GM19328 (cell line): ENCODE data around the gene NTRK3.
"Not testable (repeated sequence)": the region's sequence is repeated elsewhere in the genome, so short reads cannot be mapped to it uniquely, and the experiment has no call there.

Experiments
- ATAC-seq: cut with Tn5 transposase; IDR thresholded peaks from one replicate; pipeline ENCODE4 v1.9.1; 2021; ENCODE audit warnings: mild to moderate bottlenecking, moderate library complexity; ENCODE audit not compliant: unreplicated experiment

The NTRK3 gene

DNA sequence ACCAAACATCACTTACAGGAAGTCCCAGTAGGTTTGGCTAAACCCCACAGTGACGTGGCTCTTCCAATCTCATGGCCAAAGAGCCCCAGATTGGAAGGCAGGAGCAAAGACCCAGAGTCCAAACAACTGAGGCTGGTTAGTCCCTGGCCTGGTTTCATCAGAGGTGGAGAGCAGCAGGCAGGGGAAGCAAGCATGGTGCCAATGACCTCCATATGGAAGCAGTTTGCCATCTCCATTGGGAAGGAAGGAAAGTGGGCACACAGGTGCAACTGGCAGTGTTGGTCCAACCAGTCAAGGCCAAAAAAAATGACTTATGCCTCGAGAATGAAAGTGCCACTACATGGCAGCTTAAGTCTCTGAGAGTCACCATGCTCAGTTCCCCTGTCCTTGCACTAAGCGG, 175.9 kb downstream of the NTRK3 start:
- ATAC-seq = no peak

DNA sequence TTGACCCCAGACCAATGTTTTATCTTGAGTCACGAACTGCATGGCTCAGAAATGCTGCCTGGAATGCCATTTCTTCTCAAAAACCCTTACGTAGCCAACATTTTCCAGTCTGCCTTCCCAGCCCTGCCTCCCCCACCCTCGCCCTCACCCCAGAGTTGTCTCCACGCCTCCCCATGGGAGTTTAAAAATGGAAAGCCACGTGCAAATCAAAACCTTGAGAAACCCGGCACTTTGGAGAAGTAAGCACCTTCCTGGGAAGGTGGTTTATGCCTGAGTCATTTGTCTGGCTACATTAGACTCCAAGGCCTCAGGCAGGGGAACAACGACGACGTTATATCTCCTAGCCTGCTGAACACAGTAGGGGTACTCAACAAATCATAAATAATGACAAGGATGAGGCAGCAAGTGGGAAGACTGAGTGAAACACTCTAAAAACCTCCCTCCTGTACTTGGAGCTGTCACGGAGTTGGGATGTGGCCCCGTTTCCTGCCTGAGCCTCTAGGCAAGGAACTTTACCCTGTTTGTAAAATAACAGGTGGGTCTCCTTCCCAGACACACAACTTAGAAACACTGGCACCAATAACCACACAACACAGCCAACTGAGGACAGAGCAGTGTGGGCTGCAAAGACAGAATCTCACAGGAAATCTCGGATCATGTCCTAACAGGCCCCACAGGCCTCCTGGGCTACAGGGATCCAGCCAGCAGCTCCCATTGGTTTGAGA, 179.1 kb downstream of the NTRK3 start:
- ATAC-seq = no peak

DNA sequence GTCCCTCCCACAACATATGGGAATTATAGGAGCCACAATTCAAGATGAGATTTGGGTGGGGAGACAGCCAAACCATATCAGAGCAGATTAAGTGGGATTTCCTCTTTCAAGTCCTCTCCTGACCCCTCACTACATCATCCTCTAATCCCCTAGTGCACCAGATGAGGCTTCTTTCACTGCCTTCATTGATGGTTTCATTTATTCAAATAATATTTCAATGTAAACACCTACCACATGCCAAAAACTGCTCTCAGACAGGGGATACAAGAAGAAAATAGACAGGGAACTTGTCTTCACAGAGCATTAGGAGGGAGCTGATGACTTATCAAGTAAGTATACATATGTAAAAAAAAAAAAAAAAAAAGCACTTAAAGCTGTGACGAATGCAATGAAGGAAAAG, 180.2 kb downstream of the NTRK3 start:
- no peak for ATAC-seq

DNA sequence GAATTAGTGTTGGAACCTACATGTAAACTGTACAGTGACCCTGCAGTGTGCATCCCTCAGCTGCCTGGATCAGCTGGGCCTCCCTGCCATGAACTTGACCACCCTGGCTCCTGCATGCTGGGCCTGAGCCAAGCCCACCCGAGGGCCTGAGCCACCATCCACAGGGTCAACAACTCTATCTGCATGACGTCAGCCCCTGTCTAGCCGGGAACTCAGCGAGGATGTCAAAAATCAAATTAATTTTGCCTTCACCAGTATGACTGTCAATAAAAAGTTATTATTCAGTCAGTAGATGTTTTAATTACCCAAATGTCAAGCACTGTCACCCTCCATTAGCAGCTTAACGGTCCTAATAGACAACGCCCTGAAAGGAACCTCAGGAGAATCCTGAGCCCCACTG, 181.4 kb downstream of the NTRK3 start:
- no peak for ATAC-seq

DNA sequence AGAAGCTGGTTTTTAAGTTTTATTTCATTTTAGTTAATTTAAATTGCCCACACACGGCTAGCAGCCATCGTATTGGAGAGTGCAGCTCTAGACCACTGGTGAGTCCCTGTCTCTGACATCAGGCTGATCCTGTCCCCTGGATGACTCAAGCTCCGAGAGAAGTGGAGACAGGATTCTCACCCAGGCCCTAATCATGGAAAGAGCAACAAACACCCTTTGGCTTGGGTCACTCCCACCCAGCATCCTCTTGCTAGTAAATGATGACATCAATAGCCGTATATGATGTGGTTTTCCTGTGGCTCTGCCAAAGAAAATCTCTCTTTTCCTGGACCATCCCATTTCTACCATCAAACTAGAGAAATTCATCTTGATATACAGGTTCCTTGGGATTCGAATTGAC, 182.2 kb downstream of the NTRK3 start:
- ATAC-seq = no peak

DNA sequence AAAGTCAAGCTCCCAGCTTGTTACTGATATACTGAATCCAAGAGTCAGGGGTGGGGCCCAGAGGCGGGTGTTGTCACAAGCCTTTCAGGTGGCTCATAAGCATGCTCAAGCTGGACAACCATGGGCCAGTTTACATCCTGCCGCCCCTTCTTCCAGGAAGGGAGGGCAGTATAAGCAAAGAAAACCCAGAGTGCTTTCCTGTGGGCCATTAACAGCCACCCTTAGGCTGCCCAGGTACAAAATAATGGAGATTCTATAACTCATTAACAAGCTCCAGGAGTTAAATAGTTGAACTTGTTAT, 183.2 kb downstream of the NTRK3 start:
- ATAC-seq = no peak

DNA sequence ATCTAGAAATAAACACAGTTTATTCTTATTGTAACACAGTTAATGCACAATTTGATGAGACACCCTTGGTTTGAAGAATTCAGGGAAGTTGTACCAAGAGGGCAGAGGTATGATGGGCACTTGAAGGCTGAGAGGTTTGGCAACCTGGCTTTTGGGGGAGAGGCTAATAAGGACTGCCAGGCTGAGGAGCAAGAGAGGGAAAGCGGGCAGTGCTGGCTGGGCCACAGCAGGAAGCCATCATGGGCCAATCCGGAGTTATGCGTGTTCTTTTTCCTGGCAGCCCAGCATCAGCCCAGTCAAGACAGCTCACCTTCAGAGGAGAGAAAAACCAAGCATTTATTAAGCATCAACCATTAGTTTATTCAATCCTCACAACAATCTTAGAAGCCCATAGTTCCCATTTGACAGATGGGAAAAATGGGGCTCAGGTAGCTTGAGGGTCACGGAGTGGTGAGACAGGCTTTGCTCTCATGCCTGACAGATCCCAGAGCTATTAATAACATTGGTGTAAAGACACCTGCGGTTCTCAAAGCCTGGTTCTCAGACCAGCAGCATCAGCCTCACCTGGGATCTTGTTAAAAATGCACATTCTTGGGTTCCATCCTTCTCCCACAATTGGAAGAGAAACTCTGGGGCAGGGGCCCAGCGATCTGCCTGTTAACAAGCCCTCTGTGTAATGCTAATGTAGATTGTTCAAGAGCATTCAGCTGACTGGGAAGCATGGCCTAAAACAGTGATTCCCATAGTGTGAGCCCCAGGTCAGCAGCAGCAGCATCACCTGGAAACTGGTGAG, 183.7 kb downstream of the NTRK3 start:
- ATAC-seq = no peak

DNA sequence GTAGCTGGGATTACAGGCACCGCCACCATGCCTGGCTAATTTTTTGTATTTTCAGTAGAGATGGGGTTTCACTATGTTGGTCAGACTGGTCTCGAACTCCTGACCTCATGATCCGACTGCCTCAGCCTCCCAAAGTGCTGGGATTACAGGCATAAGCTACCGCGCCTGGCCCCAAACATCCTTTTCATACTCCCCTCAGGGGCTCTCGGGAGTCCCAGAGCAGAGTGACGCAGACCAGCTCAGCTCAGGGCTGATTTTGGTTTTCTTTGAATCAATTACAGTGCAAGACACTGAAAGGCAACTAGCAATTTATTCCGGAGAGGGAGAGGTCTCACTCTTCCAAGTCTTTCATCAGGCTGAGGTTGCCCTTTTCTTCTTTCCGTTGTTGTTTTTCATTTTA, 184.4 kb downstream of the NTRK3 start:
- ATAC-seq = not testable (repeated sequence)

DNA sequence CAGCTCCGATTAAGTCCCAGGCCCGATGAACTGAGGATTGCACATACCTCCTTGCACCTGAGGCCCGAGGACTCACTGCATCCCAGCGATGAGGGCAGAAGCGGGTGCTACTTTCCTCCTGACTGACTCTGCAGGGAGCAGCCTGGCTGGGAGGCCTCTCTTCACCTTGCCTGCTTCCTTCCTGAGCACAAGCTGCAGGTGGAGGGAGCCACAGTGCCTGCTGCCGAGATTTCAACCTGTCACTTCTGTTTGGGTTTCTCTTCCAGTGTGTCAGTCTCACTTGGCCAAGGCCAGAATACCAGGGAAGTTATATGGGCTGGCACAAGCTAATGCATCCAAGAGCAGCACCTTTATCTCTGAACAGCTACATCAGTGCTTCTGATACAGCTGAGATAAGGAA, 185.4 kb downstream of the NTRK3 start:
- no peak for ATAC-seq

DNA sequence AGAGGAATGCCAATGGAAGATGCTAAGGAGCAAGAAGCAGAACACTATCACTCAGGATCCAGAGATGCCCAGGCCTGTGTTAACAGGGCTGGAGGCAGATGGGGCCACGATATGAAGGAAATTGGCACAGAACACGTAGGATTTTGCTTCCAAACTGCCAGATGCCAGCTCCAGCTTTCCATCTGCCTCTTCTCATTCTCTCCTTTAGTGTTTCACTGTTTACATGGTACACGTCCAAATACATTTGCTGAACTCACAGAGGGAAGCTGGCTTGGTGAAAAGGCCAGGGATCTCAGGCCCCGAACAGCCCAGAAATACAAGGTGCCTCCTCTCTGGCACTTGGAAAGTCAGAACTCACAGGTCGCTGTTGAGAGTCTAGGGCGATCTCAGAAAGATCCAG, 187.0 kb downstream of the NTRK3 start:
- no peak for ATAC-seq

DNA sequence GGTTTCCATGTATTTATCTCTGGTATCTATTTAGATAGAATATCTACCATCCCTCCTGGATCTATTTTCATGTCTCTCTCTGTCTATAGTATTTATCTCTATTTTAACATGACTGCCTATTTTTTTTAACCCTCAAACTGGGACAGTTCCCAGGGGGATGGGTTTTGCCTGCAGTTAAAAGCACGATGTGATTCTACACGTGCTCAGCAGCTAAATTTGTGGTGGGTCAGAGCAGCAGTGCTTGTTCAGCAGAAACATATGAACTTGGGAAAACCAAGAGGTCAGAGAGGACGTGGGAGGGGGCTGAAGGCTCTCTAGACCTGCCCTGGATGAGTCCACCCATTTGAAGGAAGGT, 189.2 kb downstream of the NTRK3 start:
- ATAC-seq = no peak

DNA sequence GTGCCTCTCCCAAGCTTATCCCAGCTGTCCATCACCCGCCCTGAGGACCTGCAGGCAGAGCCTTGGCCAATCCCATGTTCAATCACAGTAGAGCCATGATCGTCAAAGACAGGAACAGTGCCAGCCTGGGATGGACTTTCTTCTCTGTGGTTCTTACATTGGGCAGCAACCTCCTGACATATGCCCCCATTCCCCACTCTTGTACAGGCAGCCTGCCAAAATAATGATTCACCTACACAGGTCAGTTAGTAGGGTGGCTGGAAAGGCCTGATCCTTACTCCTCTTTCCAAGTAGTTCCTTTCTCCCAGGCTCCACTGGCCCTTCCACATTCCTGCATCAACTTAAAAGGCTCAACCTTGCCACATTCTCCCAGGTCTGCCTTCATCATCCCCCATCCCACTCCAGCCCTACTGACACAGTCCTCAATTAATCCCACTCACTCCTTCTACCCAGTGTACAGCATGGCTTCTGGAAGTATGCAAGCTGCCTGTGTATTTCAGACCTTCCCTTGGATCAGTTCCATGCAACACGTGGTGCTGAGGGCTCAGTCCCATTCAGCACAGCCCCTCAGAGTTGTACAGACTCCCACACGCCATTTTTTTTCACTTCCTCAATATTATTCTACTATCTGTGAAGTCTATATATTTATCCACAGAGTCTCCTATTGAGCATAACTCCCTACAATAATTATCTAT, 189.8 kb downstream of the NTRK3 start:
- no peak for ATAC-seq

DNA sequence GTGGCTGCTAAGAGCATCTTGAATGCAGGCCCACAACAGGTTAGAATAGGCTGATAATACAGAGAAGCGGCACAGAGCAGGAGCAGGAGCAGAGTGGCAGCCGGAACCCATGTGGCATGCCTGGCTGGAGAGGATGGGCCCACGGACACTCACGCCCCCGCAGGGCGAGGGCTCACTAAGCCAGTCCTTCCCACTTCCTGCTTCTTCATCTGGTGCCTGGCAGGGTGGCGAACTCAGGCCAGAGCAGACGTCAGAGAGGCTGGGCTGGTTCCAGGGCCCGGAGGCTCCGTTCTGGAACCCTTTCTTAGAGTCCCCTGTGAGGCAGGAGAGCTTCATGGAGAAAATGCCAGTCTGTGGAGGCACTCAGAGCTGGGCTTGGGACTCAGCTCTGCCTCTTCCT, 195.1 kb downstream of the NTRK3 start:
- no peak for ATAC-seq

DNA sequence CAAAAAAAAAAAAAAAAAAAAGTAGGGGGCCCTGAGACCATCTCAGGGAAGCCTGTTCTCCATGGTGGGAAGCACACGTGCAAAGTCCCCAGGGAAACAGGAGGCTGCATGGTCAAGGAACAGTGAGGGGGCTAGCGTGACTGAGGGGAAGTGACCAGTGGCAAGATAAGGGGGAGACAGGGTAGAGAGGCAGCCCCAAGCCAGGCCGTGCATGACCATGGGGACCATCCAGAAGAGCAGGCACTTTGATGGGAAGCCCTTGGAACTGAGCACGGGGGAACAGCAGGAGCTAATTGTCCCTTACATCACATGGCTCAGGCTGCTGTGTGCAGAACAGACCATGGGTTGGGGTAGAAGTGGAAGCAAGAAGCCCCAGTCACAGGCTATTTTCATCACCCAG, 196.2 kb downstream of the NTRK3 start:
- no peak for ATAC-seq

DNA sequence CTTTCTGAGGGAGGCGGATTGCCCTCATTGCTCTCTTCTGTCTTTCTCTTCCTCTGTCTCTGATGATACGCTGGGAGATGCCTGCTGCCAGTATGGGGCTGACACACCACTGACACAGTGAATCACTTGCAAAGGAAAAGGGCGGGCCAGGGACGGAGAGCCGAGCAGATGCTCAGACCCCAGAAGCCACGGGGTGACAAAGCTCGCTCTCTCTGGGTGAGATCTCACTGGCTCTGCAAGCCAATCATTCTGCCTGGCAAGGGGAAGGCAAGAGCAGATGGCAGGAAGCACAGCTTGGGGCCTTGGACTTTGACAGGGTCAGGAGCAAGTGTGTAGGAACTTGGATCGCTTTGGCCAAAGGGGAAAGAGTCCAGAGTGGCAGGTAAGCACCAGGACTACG, 198.7 kb downstream of the NTRK3 start:
- ATAC-seq = no peak

DNA sequence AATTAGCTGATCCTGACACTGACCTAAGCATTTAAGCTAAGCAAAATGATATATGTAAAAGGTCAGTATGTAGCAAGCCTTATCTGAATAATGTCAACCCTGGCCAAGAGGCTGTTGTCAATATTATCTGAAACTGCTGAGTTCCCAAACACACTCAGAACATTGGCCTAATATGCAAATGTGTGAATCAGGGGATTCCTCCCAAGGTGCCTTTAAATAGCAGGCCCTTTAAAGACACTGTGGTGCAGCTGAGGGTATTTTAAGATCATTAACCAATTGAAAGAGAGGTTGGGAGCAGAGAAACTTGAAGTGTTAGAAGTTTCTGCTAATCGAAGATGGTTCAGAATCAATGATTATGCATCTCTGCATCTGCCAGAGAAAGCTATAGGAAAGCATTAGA, 207.0 kb downstream of the NTRK3 start:
- no peak for ATAC-seq

DNA sequence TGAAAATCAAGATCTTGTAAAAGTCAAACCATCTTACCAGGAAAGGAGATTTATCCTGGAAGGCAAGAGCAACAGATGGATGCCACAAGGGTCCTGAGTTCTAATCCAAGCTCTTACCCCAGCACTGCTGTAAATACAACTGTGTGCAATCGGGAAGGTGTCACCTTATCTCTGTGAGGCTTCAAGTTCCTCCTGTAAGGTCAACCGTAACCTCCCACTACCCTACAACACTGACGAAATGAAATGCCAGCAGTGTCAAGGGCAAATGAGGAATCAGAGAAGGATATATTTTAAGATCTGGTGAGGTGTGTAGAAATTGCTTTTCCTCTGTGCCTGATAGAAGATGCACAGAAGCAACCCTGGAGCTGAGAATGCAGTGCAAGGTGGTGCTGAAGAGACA, 207.8 kb downstream of the NTRK3 start:
- no peak for ATAC-seq

DNA sequence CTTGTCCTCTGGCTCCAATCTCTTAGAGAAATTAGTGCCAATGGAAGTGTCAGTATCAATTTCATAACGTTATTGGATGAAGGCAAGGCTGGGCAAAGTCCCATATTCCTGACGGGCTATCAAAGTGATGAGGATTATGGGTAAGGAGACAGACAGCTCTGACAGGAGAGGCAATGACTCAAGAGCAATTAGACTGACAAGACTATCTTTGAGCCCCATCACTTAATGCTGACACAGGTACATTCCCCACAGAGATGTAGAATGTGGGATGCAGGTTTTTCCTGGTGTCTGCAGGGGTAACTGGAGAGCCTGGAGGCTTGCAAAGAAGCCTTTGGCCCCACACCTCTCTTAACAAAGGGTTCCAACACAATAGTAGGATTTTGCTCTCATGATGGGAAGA, 208.3 kb downstream of the NTRK3 start:
- ATAC-seq = no peak

DNA sequence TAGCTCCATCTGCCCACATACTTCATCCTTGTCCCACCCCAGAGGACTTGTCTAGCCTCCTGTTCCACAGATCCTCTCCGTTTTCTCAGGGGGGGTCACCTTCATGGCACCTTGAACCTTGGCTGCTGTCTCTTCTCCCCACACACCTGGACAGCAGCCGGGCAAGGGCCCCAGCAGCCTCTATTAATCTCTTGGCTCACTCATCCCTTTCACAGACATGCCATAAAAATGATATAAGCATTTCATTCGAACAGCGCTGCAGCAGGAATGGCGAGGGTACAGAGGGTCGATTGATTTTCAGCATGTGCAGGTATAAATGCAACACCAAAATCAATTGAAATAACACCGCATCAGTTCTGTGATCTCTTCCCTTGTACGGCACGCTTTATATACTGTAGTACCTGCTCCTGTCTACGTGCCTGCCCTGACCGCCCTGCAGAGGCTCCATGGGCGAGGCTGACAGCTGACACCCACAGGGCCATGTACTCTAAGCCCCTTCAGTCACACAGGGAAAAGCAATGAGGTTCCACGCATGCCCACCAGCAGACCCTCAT, 209.9 kb downstream of the NTRK3 start:
- ATAC-seq = no peak

DNA sequence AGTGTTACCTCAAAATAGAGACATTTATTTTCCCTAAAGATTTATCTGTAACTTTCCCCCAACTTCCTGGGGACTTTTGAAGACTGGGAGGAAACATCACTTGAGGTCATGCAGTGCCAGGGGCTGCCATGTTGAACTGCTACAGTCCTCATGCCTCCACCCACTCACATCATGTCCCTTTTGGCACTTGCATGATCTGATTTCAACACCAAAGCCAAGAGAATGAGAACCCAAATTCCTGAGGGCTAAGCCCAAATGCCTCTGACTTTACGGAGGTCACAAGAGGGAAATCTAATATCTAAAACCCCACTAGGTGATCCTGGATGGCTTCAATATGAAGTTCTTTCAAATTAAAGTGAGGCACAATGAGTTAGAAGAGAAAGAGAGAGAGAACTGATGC, 213.1 kb downstream of the NTRK3 start:
- ATAC-seq = no peak

DNA sequence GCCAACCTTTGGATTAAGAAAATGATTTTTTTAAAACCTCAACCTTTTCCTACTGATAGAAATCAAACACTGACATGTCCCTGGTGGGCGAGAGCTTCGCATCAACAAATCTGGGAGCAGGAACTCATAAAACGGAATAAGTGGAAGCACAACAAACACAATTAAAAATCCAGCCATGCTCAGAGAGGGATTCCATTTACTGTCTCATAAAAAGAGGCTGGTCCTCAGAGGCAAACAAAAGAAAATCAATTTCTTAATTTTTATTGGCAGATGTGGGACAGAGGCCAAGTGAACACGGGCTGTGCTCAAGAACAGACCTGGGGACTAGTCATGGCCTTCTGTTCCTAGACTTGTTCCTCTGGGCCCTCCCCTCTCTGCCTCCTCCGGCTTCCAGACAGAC, 214.5 kb downstream of the NTRK3 start:
- no peak for ATAC-seq

DNA sequence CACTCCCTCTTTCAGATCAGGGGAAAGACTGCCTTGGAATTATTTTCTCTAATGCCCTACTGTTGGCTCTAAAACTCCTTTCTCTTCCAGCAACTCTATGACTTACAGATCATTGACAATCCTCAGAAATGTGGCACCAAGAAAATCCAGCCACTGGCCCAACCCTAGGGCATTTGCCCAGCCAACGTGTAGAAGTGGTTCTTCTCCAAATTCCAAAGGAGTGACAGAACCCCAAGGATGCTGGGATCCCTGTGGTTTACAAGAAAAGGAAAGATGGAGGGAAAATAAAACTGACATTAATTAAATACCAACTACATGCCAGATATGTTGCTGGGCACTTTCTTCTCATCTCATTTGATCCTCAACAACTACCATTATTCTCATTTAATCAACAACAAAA, 216.0 kb downstream of the NTRK3 start:
- ATAC-seq = no peak
